SK-N-SH treated with all-trans-retinoic acid at 6 μM for 48 hours (cell line): ENCODE data around the gene UBE2V1.
A peak's percentile ranks its signal among the peaks of the same experiment; 100 is the strongest.

Experiments used
- ATAC-seq: fragments of 200-7000 bp; cut with Tn5 transposase; 3 replicates; pipeline ENCODE4 v1.9.1; 2020; ENCODE audit warnings: mild to moderate bottlenecking, moderate library complexity
- ARNTL ChIP-seq: fragments of 450-650 bp; formaldehyde crosslinking; IDR thresholded peaks from 2 replicates; pipeline ENCODE4 v1.5.0; 2020; ENCODE audit warnings: low read depth, mild to moderate bottlenecking, moderate library complexity, borderline replicate concordance
- BACH2 ChIP-seq: fragments of 250-450 bp; sonication (Bioruptor Pico); IDR thresholded peaks from 2 replicates; pipeline ENCODE4 v1.9.0; 2021; ENCODE audit warnings: mild to moderate bottlenecking, borderline replicate concordance
- GLIS3 ChIP-seq: fragments of 250-450 bp; sonication (Bioruptor Pico); IDR thresholded peaks from 2 replicates; pipeline ENCODE4 v1.5.0; 2020; ENCODE audit warnings: mild to moderate bottlenecking, moderate library complexity
- ISL1 ChIP-seq: fragments of 250-450 bp; sonication (Bioruptor Pico); IDR thresholded peaks from 2 replicates; pipeline ENCODE4 v2.1.2; 2022; ENCODE audit warnings: mild to moderate bottlenecking, moderate library complexity
- OSR1 ChIP-seq: fragments of 250-450 bp; sonication (Bioruptor Pico); IDR thresholded peaks from 2 replicates; pipeline ENCODE4 v1.8.0; 2022; ENCODE audit warnings: moderate library complexity, mild to moderate bottlenecking, inconsistent platforms
- PATZ1 ChIP-seq: fragments of 250-450 bp; sonication (Bioruptor Pico); IDR thresholded peaks from 2 replicates; pipeline ENCODE4 v1.8.0; 2020; ENCODE audit warnings: mild to moderate bottlenecking, moderate library complexity, borderline replicate concordance
- PPARA ChIP-seq: fragments of 250-450 bp; sonication (Bioruptor Pico); IDR thresholded peaks from 2 replicates; pipeline ENCODE4 v1.5.0; 2020; ENCODE audit warnings: mild to moderate bottlenecking, borderline replicate concordance
- SNAI2 ChIP-seq: fragments of 250-450 bp; sonication (Bioruptor Pico); IDR thresholded peaks from 2 replicates; pipeline ENCODE4 v1.5.0; 2020; ENCODE audit warnings: mild to moderate bottlenecking, moderate library complexity
- TCF4 ChIP-seq: fragments of 250-450 bp; sonication (Bioruptor Pico); IDR thresholded peaks from 2 replicates; pipeline ENCODE4 v1.8.0; 2021; ENCODE audit warnings: mild to moderate bottlenecking, moderate library complexity, borderline replicate concordance
- TOX ChIP-seq: fragments of 250-450 bp; sonication (Bioruptor Pico); IDR thresholded peaks from 2 replicates; pipeline ENCODE4 v1.8.0; 2021; ENCODE audit warnings: mild to moderate bottlenecking, moderate library complexity, borderline replicate concordance
- TSHZ2 ChIP-seq: fragments of 250-450 bp; sonication (Bioruptor Pico); IDR thresholded peaks from 2 replicates; pipeline ENCODE4 v1.5.0; 2020; ENCODE audit warnings: mild to moderate bottlenecking, moderate library complexity
- ZC3H10 ChIP-seq: fragments of 250-450 bp; sonication (Bioruptor Pico); IDR thresholded peaks from 2 replicates; pipeline ENCODE4 v1.5.1; 2021; ENCODE audit warnings: mild to moderate bottlenecking, moderate library complexity
- ZFP30 ChIP-seq: fragments of 450-650 bp; formaldehyde crosslinking; IDR thresholded peaks from 2 replicates; pipeline ENCODE4 v1.5.0; 2022; ENCODE audit warnings: mild to moderate bottlenecking, moderate library complexity
- ZNF70 ChIP-seq: fragments of 450-650 bp; formaldehyde crosslinking; IDR thresholded peaks from 2 replicates; pipeline ENCODE4 v1.5.0; 2020; ENCODE audit warnings: mild to moderate bottlenecking, moderate library complexity
- ZNF8 ChIP-seq: fragments of 450-650 bp; formaldehyde crosslinking; IDR thresholded peaks from 2 replicates; pipeline ENCODE4 v1.5.0; 2020; ENCODE audit warnings: mild to moderate bottlenecking, moderate library complexity
- TF ChIP-seq, protein P1 (sequence below): fragments of 250-450 bp; sonication (Bioruptor Pico); IDR thresholded peaks from 2 replicates; pipeline ENCODE4 v1.5.1; 2021; ENCODE audit warnings: mild to moderate bottlenecking, moderate library complexity
- TF ChIP-seq, protein P2 (sequence below): fragments of 250-450 bp; sonication (Bioruptor Pico); IDR thresholded peaks from 2 replicates; pipeline ENCODE4 v1.8.0; 2021; ENCODE audit warnings: low read depth, mild to moderate bottlenecking, moderate library complexity, borderline replicate concordance

The UBE2V1 gene

GRCh38 chr20:50052550-50053361 is 60.2 kb downstream of the UBE2V1 start (continued):
- no peak for TF ChIP-seq TSHZ2 (CRISPR knock-in tag)
- TF ChIP-seq SNAI2 (CRISPR knock-in tag): peak; percentile 98
- TF ChIP-seq ZNF8 (CRISPR knock-in tag): no peak
- TF ChIP-seq, all 23 proteins: peak for 3

GRCh38 chr20:50050660-50051308 is 62.2 kb downstream of the UBE2V1 start:
- no peak for ATAC-seq
- TF ChIP-seq, protein P1, sequence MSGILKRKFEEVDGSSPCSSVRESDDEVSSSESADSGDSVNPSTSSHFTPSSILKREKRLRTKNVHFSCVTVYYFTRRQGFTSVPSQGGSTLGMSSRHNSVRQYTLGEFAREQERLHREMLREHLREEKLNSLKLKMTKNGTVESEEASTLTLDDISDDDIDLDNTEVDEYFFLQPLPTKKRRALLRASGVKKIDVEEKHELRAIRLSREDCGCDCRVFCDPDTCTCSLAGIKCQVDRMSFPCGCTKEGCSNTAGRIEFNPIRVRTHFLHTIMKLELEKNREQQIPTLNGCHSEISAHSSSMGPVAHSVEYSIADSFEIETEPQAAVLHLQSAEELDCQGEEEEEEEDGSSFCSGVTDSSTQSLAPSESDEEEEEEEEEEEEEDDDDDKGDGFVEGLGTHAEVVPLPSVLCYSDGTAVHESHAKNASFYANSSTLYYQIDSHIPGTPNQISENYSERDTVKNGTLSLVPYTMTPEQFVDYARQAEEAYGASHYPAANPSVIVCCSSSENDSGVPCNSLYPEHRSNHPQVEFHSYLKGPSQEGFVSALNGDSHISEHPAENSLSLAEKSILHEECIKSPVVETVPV (CRISPR knock-in tag): no peak
- TF ChIP-seq BACH2 (CRISPR knock-in tag) (no peak), ZNF70 (CRISPR knock-in tag) (no peak)

DNA sequence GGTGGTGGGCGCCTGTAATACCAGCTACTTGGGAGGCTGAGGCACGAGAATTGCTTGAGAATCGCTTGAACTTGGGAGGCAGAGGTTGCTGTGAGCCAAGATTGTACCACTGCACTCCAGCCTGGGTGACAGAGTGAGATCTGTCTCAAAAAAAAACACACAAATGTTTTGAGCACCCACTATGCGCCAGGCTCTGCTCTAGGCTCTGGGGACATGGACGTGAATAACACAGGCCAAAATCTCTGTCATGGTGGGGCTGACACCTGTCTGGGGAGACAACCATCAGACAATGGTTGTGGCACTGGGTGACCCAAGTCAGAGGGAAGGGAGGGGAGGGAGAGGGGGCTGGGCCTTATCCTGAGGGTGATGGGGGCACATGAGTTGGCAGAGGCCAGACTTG is 62.7 kb downstream of the UBE2V1 start:
- ATAC-seq: no peak
- TF ChIP-seq ARNTL (CRISPR knock-in tag) (no peak), PATZ1 (CRISPR knock-in tag) (no peak), ZFP30 (CRISPR knock-in tag) (no peak), OSR1 (CRISPR knock-in tag) (no peak), GLIS3 (no peak), TCF4 (CRISPR knock-in tag) (no peak), TSHZ2 (CRISPR knock-in tag) (no peak), TOX (no peak), PPARA (CRISPR knock-in tag) (no peak), BACH2 (CRISPR knock-in tag) (no peak), SNAI2 (CRISPR knock-in tag) (no peak), ZC3H10 (CRISPR knock-in tag) (no peak), ISL1 (CRISPR knock-in tag) (no peak), ZNF8 (CRISPR knock-in tag) (no peak)
- TF ChIP-seq, protein P2, sequence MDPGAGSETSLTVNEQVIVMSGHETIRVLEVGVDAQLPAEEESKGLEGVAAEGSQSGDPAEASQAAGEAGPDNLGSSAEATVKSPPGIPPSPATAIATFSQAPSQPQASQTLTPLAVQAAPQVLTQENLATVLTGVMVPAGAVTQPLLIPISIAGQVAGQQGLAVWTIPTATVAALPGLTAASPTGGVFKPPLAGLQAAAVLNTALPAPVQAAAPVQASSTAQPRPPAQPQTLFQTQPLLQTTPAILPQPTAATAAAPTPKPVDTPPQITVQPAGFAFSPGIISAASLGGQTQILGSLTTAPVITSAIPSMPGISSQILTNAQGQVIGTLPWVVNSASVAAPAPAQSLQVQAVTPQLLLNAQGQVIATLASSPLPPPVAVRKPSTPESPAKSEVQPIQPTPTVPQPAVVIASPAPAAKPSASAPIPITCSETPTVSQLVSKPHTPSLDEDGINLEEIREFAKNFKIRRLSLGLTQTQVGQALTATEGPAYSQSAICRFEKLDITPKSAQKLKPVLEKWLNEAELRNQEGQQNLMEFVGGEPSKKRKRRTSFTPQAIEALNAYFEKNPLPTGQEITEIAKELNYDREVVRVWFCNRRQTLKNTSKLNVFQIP (CRISPR knock-in tag): no peak
- TF ChIP-seq, protein P1 (CRISPR knock-in tag): no peak
- TF ChIP-seq, all 23 proteins: peak for 0
